Kasumi-1 (cell line): Measurements from ENCODE around the gene APLP2.

Source experiments
- DNase-seq, 2 experiments: peaks; one replicate each; lab custom pipeline; 2025; lab: John Stamatoyannopoulos, UW

Gene APLP2

DNA sequence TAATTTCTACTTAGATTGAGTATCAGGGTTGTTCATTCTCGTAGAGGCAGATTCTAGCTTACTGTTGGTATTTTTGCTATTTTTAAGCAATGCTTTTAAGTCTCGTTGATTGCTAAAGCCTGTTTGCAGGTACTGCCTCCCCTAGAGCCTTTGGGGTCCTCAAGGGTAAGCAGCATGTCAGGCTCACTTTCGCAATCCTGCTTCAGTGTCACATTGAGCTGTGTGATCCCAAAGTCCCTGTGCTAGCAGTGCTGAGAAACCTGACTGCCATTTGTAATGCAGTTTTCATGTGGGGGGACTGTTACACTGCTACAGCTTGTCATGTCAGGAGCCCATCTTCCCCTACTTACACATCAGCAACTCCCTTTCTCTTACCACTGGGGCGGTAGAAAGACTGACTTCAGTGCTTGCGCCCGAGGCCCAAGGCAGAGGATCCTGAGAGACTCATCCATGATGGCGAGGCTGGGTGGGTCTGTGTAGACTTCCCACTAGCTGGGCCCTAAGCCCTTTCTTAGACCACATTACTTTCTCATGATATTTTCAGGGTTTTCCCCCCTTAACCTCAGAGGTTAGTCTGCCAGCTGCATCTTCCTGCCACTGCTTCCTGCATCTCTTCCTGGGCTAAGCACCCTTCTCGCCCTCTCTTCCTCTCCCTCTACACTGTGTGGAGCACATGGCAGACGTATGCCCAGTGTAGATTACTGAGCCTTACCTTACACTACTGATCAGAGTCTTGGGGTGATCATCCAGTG lies 49.1 kb downstream of the APLP2 start:
- peak; percentile 89 to 93 for DNase-seq

DNA sequence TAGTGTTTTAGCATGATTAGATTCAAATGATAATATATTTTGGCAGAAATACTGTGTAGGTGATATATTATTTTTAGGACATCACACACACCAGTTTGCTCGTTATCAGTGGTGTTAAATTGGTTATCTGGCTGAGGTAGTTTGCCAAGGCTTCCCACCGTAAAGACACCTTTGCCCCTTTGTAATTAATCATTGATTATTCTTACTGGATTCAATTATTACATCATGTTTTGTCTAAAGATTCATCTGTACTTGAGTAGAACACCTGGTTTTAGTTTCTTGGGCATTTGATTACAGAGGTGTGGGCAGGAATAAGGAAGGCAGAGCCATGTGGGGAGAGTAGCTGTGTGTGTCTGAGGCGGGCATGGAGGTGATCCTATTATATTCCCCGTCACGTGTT lies 50.4 kb downstream of the APLP2 start:
- no peak for DNase-seq

DNA sequence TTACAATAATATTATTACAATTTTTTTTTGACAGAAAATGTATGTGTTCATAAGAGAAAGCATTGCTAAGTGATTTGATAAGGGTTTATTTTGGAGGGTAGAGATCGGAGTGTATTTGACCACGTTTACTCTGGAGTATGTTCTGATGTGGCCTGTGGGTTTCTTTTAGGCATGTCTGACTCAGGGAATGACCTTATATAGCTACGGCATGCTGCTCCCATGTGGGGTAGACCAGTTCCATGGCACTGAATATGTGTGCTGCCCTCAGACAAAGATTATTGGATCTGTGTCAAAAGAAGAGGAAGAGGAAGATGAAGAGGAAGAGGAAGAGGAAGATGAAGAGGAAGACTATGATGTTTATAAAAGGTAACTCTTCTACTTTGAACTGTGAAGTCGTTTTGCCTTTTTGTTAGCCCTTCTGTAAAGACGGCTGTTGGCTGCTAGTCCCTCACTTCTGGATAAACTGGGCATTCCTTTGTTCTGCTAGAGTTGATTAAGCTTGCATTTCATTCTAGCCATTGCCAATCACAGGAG lies 51.8 kb downstream of the APLP2 start:
- peak in 1 of 2 experiments; percentile 28 for DNase-seq

DNA sequence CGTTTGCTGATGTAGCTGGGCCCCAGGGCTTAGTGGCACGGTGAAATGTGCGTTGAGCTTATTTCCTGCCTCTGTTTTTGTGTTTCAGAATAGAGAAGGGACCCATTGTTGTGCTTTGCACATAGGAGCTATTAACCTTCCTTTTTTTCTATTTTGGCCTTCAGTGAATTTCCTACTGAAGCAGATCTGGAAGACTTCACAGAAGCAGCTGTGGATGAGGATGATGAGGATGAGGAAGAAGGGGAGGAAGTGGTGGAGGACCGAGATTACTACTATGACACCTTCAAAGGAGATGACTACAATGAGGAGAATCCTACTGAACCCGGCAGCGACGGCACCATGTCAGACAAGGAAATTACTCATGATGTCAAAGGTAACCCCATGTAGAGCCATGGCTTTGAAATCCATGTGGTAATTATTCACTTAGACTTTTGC lies 52.5 kb downstream of the APLP2 start:
- no peak for DNase-seq

DNA sequence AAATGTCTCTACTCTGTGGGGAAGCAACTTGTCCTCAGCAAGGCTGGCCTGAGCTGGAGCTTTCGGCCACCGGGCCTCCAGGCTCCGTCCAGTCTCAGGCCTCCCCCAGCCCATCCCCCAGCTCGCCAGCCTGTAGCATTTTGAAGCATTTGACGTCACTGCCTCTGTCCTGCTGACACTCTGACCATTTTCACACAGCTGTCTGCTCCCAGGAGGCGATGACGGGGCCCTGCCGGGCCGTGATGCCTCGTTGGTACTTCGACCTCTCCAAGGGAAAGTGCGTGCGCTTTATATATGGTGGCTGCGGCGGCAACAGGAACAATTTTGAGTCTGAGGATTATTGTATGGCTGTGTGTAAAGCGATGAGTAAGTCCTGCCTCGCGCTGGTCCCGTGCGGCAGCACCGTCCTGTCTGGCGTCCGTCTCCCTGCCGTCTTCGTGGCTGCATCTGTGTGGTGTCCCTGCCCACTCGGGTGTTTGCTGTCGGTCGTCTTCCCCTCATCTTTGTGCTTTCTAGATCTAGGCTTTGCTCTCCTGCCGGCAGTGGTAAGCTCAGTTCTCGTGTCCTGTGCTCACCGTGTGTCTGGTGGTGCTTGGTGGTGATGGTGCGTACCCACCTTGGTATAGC lies 53.8 kb downstream of the APLP2 start:
- DNase-seq = no peak

DNA sequence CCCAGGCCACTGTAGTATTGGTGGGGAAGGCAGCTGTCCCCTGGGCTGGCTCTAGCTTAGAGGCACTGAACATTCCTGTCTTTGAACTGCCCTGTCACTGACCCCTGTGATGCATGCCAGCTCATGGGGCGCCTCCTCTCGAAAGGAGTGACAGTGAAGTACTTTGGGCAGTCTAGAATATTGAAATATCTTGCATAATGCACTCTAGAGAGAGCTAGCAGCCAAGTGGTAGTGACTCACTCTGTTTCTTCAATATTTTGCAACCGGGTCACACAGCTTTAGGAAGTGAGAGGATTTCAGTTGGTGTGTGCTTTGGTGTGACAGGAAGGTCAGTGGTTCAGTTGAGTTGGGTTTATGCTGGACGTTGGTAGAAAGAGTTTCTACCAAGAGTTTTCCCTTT lies 54.4 kb downstream of the APLP2 start:
- peak; percentile 92 to 93 for DNase-seq

DNA sequence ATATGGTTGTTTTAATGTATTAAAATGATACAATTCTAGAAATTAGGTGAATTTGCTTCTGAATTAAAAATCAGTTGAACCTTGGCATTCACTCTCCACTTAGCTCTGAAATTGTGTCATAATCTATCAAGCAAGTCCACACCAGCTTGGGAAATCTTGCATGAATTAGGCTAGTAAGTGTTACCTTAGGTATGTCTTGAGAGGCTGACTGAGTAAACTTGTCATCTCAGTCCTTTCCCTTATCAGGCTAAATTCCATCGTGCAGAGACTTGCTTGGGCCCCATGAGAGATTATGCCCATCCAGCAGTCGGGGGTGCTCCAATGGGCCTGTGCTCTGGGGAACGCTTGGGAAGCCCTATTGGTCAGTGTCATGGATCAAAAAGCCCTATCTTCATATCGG lies 55.9 kb downstream of the APLP2 start:
- no peak for DNase-seq

DNA sequence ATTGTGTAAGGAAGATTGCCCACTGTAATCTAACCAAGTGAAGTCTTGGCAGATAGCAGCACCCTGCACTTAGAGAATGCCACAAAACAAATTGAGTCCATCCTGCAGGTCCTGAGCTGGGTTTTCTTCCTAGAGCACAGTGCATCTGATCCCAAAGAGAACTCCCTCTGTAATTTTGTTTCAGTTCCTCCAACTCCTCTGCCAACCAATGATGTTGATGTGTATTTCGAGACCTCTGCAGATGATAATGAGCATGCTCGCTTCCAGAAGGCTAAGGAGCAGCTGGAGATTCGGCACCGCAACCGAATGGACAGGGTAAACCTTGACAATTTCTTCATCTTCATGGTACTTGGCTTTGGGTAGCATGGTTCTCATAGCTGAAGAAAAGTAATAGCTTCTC lies 56.8 kb downstream of the APLP2 start:
- DNase-seq = no peak

DNA sequence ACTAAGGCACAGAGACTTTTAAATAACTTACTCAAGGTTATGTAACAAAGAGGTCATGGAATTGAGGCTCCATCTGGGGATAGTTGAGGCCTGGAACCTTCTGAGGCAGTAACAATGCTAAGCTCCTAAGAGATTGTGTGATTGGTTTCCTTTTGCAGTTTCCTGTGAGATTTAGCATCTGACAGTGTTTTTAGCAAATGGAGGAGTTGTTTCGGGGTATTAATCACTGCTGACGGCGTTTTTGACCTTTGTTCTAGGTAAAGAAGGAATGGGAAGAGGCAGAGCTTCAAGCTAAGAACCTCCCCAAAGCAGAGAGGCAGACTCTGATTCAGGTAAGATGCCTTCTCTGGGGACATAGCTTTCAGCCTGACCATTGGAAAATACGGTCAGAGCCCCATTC lies 57.8 kb downstream of the APLP2 start:
- no peak for DNase-seq

DNA sequence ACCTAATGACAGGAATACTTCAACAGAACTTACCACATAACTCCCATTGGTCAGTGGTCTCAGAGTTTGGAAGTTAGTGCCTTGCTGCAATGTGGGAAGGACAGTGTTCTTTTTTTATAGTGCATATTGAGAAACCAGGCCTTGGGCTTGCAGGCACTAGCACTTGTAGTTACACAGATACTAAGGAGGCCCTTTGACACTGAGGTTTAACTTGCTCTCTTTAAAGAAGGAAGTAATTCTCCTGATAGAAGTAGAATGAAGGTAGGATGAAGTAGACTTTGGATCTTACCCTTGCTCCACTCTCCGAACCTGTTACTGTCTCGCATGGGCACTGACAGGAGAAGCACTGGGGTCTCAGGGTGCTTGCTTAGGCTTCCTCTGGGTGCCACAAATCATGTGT lies 58.9 kb downstream of the APLP2 start:
- DNase-seq = peak in 1 of 2 experiments; percentile 13

DNA sequence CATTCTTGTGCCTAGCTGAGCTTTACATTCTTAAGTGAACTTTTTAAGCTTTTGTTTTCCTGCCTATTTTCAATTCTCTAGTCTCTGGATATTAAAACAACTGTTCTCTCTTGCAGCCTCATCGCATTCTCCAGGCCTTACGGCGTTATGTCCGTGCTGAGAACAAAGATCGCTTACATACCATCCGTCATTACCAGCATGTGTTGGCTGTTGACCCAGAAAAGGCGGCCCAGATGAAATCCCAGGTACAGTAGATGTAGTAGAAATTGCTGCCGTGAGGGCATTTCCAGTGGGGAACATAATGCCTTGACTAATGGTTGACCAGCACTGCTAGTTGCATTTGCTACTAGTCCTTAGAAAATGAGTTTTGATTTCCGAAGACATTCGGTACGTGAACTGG lies 60.2 kb downstream of the APLP2 start:
- DNase-seq = no peak

DNA sequence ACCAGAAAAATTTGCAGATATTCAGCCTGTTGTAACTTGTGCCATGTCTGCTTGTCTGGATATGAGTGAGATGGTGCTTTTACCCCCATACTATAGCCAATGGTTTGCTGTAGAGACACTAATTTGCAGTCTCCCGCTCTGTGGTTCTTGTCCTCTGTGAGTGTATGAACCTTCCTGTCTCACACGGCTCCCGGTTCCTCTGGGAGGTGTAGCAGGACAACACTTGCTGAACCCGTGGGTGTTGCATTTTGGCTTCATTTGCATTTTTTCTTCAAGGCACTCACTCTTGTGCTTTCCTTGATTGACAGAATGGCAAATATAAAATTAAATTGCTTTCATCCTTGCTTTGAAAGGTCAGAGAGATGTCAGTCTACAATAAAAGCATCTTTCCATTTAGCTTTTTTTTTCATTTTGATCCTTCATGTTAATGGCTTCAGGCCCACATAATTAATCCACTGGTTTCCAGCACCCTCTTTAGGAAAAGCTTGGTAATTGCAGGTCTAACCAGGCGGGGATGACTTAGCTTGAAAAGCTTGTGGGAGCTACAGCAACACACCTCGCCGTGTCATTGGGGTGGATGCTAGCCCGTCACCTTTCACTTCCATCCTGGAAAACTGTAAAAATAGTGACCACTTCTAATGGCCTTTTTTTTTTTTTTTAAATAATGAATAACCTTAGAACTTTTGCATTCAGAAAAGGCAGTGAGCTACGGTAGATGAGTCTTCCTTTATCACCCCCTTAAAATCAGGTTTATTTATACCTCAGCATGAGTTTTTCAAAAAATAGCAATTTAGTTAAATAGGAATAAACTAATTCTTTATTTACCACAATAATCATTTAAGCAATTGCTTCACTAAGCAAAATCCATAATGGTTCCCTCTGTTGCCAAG lies 62.5 kb downstream of the APLP2 start:
- DNase-seq = peak; percentile 61 to 83

DNA sequence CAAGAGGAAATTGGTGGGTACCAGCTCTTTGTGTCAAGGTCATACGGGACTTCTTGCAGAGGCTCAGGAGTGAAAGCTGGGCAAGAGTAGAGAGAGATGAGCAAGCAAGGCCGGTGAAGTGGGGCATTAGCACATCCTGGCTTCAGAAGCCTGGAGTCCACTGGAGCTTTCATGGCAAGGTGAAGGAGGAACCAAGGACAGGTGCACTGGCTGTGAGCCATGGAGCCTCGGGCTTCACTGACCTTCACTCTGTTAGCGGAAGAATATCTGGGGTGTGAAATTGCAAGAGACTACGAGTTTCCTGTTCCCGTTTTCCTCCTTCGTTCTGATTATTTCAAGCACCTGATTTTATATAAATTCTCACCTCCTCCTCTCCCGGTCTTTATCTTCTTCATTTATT lies 64.0 kb downstream of the APLP2 start:
- DNase-seq = no peak

DNA sequence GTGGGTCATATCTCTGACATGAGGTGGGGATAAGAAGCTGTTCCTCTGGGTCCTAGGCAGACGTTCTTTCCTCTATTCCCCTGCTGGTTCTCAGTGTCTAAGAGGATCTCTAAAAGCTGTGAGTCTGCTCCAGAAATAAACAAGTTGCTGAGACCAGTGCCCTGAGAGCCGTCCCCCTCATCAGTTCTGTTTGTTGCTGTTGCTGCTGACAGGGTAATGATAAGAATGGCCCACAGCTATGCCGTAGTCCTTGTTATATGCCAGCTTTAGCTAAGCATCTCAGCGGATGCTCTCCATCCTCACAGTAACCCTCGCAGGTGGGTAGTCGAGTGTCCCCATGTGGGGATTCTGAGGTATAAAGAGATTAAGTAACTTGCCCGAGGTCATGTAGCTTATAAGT lies 66.4 kb downstream of the APLP2 start:
- DNase-seq = no peak

DNA sequence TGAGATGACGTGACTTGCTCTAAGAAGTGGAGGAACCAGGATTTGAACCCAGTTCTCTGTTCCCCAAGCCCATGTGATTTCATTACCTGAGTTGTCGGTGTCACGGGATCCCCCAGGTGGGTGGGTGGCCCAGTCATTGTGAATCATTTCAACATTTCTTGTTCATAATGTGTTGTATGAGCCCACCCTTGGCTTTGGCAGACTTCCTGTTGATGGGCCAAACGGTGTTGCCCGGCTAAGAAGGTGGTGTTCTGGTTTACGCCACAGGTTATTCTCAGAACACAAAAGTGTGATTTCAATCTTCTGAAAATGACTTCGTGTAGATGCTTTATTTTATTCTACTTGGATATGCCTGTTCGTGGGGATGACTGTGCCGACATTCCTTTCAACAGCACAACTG lies 68.3 kb downstream of the APLP2 start:
- no peak for DNase-seq

DNA sequence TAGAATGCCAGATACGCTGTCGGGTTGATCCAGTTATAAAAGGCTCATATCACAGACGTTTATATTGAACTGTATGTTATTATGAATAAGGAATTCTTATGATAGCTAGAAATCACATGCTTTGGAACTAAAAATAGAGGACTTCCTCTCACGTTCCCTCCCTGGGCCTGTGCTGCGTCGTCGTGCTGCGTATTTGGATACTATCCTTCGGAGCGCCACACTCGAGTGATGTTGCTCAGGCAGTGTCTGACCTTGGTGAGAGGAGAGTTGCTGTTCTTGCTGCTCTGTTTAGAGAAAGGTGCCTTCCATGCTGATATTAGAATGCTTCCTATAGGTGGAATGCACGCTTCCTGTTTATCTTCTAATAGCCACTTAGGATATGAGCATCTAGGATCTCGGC lies 69.7 kb downstream of the APLP2 start:
- DNase-seq = no peak

DNA sequence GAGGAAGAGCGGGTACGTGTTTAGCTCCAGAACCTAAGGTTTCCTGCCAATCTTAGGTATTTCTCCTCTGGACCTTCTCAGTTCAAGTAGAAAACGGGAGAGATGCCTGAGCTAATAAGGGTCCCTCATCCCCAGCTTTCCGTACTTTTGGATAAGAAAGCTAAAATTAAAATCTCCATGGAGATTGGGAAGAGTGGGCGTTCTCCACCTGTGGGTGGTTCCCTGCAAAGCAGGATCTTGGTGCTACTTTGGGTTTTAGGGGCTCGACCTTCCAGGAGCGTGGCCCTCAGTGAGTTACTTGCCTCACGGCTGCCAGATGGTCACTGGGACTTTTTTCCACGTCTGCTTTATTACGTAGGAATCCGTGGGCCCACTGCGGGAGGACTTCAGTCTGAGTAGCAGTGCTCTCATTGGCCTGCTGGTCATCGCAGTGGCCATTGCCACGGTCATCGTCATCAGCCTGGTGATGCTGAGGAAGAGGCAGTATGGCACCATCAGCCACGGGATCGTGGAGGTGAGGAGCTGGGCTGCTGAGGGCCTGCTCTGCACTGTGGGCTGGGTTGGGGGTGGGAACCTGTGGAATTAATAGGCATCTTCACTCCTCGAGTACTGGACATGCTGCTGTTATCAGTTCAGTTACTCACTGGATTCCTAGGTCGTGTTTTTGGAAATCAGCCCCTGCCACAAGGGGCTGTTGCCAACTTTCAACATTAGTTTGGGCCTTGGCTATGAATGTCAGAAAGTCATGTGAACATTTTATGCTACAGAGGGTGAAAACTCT lies 72.1 kb downstream of the APLP2 start:
- no peak for DNase-seq

DNA sequence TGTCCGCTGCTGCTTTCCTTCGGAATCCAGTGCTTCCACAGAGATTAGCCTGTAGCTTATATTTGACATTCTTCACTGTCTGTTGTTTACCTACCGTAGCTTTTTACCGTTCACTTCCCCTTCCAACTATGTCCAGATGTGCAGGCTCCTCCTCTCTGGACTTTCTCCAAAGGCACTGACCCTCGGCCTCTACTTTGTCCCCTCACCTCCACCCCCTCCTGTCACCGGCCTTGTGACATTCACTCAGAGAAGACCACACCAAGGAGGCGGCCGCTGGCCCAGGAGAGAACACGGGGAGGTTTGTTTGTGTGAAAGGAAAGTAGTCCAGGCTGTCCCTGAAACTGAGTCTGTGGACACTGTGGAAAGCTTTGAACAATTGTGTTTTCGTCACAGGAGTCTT lies 74.4 kb downstream of the APLP2 start:
- DNase-seq = no peak

DNA sequence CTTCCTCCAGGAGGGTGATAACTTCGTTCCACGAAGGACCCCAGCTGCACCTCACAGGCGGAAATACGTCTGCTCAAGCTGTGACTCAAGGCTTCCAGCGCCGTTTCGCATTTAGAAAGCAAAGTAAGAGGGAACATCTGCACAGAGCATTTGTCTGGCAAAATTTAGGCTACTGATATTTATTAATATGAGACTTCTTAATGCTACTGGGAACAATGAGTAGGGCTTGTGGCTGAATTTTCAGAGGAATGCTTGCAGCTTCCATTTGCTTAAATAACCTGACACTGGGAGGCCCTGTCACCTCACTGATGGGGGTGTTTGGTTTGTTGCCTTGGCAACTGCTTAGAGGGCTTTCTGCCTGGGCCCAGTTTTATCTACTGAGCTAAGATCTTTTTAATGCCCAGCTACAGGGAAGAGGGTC lies 75.2 kb downstream of the APLP2 start:
- DNase-seq = no peak

DNA sequence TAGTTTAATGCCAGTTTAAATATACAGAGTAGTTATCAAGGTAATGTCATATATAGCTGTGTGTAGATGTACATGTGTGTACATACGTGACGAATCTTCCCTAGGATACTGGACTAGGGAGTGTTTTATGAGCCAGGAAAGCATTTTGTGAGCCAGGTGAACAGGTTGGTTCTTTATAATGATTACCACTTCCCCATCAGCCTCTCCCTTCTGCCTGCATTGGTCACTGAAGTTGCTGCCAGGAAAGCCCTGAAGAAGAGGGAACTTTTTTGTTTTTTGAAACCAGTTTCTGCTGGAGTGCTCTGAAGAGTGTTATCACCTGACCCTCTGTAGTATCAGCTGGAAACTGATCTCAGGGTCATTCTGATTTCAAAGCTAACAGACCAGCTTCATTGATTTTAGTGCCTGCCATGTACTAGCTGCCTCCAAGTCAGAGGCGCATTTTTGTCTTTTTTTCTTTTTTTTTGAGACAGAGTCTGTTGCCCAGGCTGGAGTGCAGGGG lies 75.7 kb downstream of the APLP2 start:
- DNase-seq = no peak

DNA sequence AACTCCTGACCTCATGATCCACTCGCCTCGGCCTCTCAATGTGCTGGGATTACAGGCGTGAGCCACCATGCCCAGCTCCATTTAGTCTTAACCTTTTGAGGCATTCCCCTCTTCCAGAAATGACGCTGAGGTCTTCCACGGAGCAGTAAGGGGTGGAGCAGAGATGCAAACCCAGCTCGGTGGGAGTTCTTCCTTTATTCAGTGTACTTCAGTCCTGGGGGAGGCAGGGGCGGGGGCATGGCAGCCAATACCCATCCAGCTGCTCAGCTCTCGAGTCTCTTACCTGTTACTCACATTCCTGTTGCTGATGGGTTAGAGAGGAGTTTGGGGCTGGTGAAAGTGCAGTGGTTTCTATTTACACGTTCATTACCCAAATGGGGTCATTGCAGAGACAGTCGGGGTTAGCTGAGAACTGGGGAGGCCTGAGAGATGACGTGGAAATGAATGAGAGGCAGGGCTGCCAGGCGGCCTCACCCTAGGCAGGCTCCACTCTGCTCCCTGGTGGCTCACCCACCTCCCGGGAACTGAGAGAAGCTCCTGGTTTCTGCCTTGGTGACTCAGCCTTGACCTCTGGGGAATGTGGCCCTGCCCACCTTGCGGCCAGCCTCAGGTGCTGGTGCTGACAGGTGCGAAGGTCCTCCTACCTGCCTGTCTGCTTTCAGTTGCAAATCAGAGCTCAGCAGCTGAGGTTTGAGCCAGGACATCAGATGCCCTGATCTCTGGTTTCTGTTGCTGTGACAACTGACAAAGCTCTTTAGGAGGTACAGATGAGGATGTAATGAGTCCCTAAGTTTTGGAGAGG lies 76.5 kb downstream of the APLP2 start:
- peak in 1 of 2 experiments; percentile 6 for DNase-seq
